GM19025 (cell line): ENCODE measurements around the gene C12orf75.
"Not testable (repeated sequence)": the region's sequence is repeated elsewhere in the genome, so short reads cannot be mapped to it uniquely, and the experiment has no call there.

Experiments
- ATAC-seq: cut with Tn5 transposase; IDR thresholded peaks from one replicate; pipeline ENCODE4 v1.9.1; 2021; ENCODE audit warnings: mild to moderate bottlenecking, low read depth, moderate library complexity; ENCODE audit not compliant: unreplicated experiment

C12orf75 gene

GRCh38 chr12:105334001-105334400 lies 3.5 kb downstream of the C12orf75 start:
- no peak for ATAC-seq

DNA sequence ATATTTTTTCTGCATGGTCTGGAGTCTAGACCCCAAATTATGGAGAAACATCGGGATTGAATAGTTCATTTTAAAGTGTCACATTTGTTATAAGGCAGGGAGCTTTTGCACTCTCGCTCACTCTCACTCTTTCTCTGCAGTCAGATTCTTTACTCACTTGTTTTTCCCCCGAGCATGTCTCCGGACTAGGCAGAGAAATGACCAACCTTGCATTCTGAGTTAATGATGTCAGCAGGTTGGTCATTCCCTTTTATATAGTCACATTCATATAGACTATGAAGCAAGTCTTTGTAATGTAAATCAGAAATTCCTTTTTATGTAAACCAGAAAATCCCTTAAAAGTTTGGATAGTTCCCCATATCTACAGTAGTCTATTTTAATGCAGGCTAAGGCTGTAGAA lies 4.1 kb downstream of the C12orf75 start:
- ATAC-seq, result no peak

GRCh38 chr12:105335856-105336255 lies 5.4 kb downstream of the C12orf75 start:
- no peak for ATAC-seq

DNA sequence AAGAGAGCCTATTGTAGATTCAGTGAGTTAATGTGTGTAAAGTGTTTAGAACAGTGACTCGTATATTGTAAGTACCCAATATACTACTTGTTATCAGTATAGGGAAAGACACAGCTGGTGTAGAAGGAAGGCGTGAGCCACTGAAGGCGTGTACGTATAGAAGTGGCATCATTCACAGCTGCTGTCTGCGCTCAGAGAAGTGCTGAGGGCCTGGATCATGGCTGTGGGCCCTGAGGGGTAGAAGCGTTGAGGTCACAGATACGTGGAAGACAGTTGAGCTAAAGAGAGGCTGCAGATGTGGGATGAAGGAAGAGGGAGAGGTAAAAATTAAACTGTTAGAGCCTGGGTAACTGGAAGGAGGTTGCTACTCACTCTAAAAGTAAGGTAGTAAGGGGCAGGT lies 5.9 kb downstream of the C12orf75 start:
- ATAC-seq, result no peak

DNA sequence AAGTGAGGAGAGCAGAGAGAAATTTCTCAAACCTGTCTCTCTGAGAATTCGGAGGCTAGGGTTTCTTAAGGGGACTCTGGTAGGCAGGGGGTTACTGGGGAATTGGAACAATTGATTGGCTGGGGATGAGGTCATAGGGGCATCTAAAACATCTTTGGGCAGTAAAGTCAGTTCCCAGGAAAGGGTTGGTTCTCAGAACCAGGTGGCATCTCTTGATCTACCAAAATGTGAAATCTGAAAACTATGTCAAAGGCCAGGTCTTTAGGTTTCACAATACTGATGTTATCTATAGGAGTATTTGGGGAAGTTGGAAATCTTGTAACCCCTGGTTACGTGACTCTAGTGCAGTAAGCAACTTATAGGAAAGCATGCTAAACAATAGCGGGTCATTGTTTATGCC lies 6.9 kb downstream of the C12orf75 start:
- no peak for ATAC-seq

- no peak for ATAC-seq
Measured at GRCh38 chr12:105338966-105339365, 8.5 kb downstream of the C12orf75 start.

GRCh38 chr12:105341010-105341409 lies 10.5 kb downstream of the C12orf75 start:
- no peak for ATAC-seq

DNA sequence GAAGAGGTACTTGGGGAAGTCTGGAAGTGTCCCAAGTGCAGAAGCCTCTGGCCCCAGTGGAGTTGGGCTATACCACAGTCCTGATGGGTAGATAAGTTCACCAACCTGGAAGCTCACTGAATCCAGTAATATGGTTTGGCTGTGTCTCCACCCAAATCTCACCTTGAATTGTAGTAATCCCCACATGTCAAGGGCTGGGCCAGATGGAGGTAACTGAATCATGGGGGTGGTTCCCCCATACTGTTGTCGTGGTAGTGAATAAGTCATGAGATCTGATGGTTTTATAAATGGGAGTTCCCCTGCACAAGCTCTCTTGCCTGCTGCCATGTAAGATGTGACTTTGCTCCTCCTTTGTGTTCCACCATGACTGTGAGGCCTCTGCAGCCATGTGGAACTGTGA lies 11.1 kb downstream of the C12orf75 start:
- ATAC-seq, result not testable (repeated sequence)

DNA sequence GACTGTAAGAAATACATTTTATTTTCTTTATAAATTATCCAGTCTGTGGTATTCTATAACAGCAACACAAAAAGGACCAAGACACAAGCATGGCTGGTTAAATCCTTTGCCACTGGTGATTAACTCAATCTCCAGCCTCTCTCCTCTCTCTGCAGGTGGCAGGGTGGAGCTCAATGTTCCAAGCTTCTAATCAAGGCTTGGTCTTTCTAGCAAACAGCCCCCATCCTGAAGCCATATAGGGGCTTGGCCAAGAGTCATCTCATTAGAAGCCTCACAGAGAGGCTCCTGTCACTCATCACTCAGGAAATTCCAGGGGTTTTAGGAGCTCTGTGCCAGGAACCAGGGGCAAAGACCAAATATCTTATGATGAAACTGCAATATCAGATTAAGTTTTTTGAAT lies 12.0 kb downstream of the C12orf75 start:
- ATAC-seq, result no peak

GRCh38 chr12:105343836-105344235 lies 13.3 kb downstream of the C12orf75 start:
- ATAC-seq, result no peak

DNA sequence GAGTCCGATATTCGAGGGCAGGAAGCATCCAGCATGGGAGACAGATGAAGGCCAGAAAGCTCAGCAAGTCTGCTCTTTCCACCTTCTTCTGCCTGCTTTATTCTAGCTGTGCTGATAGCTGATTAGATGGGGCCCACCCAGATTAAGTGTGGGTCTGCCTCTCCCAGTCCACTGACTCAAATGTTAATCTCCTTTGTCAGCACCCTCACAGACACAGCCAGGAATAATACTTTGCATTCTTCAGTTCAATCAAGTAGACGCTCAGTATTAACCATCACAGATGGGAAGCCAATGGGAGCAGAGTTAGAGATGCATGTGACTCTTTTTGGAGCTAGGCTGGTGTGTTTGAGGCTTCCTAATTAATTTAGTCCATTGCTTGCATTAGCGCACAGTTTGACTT lies 17.0 kb downstream of the C12orf75 start:
- no peak for ATAC-seq

DNA sequence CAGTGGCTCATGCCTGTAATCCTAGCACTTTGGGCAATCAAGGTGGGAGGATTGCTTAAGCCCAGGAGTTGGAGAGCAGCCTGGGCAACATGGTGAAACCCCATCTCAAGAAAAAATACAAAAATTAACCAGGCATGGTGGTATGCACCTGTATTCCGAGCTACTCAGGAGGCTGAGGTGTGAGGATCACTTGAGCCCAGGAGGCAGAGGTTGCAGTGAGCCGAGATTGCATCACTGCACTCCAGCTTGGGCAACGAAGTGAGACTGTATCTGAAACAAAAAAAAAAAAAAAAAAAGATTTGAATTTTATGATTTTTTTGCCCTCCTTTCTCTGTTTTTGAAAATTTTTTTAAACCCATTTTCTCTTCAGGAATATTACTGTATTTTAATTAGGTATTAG lies 17.7 kb downstream of the C12orf75 start:
- no peak for ATAC-seq

DNA sequence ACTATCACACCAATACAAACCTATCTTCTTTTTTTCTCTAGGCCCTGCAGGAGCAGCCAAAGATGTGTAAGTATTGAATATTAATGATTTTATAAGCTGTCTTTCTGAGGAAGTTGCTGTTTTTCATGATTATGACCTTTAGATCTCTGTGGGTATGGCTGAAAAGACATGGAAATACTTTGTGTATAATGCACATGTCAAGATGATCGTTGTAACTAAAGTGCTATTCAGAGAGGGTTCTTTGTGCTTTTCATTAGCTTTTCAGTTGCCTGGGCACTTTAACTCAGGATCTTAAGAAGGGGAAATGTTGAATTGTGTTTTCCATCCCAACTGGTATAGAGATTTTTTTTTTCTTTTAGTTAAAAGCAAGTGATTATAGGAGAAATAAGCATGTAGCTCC lies 18.1 kb downstream of the C12orf75 start:
- no peak for ATAC-seq

DNA sequence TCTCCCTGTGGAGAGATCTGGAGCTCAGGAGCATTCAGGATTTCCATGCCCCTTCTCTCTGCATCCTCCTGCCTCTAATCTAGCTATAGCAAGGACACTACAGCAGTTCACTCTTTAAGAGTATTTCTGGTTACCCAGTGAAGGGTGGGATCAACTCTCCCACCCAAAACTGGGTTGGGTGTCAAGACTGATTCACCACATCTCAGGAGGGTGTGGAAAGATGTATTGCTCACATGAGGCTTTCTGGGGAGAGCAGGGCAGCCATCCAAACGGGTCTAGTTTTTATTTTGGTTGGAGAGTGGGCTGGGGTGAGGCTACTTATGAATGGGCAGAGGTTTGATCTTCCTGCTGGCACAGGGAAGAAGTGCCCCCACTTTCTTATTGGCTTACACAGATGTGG lies 18.6 kb downstream of the C12orf75 start:
- ATAC-seq, result no peak

DNA sequence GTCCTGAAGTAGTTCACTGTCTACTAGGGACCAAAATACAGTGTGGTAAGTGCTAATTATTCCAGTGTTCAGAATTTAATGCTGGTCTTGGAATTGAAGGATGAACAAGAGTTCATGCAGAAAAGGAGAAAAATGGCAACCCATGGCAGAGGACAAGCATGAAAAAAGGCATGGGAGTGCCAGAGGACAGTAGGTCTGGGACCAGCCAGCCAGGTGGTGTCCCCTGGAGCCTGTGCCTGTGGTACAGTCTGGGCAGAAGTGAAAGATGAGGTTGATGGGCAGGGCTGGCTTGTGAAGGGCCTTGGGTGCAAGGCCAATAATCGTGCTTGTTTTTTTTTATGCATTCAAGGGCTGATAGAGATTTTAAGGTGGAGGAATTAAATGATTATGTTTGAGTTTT lies 21.0 kb downstream of the C12orf75 start:
- ATAC-seq, result peak; percentile 36

GRCh38 chr12:105352052-105352451 lies 21.6 kb downstream of the C12orf75 start:
- peak; percentile 82 for ATAC-seq

- ATAC-seq, result no peak
Measured at GRCh38 chr12:105352940-105353635, 22.6 kb downstream of the C12orf75 start.

DNA sequence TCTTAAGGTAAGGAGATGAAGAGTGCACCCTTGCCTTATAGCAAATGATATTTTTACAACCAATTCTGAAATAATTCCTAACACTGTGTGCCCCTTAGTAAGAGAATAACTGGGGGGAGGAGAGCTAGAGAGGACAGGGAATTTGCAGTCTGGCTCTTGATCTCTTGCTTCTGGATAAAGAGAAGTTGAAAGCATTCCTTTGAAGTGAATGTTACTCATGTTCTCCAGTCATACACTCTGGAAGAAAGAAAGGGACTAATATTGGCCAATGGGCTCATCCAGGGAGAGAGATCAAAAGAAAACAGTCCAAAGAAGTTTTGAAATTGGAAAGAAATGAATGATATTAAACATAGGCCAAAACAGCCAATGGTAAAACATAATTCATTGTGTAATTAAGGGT lies 25.3 kb downstream of the C12orf75 start:
- ATAC-seq, result no peak

GRCh38 chr12:105357162-105357691 lies 26.7 kb downstream of the C12orf75 start:
- peak; percentile 81 for ATAC-seq

DNA sequence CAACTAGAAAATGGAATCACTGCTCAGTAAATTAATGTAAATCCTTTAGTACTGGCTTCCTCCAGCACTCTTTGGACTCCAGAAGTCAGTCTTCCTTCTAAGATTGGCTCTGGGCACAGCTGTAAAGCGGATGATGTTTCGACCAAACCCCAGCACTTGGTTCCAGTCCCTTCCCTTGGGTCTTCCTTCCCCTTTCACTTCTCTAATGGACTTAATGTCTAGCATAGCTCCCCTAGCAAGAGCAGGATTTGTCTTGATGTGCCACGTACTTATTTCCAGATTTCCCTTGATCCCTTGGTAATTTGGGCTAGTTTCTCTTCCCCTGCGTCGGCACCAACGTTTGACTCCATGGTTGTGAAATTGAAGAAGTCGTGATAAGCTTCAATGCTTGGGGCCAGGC lies 28.3 kb downstream of the C12orf75 start:
- peak; percentile 47 for ATAC-seq

- ATAC-seq, result no peak
Measured at GRCh38 chr12:105359856-105360255, 29.4 kb downstream of the C12orf75 start.

- no peak for ATAC-seq
Measured at GRCh38 chr12:105363890-105364289, 33.4 kb downstream of the C12orf75 start.

DNA sequence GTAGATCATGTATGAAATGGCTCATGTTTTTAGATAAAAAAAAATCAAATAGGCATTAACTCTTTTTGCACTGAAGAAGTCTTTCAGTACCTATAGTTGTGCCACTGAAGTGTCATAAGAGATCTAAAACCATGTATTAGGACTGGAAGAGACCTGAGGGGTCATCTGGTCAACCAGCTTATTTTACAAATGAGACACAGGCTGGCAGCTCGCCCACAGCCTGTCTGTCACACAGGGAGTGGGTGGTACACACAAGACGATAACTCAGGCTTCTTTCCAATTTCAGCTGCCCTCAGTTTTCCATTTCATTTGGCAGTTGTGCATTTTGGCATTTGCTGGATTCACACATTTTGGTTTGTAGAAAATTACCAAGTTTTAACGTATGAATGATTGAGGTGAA lies 34.7 kb downstream of the C12orf75 start:
- ATAC-seq, result no peak
